OCI-LY7 (cell line): ENCODE results near the gene TUSC7.

Experiments
- CTCF ChIP-seq: fragments of 200-600 bp; sonication (generic); conservative IDR thresholded peaks from 2 replicates; pipeline ENCODE4 v1.5.1; 2014; ENCODE audit warnings: mild to moderate bottlenecking, antibody characterized with exemption, low read length, moderate library complexity, mixed read lengths
- EZH2phosphoT487 ChIP-seq: fragments of 200-600 bp; sonication (generic); IDR thresholded peaks from 2 replicates; pipeline ENCODE4 v1.6.1; 2018; ENCODE audit warnings: low read depth, borderline replicate concordance, mild to moderate bottlenecking, mixed run types, antibody characterized with exemption, low read length, moderate library complexity, mixed read lengths

- TF ChIP-seq EZH2phosphoT487 (no peak), CTCF (no peak)
Measured at GRCh38 chr3:116728454-116728853, 18.9 kb downstream of the TUSC7 start.
